GM21619 (cell line): ENCODE measurements around the gene CALM3.

Experiments used
- ATAC-seq: cut with Tn5 transposase; IDR thresholded peaks from one replicate; pipeline ENCODE4 v1.9.1; 2021; ENCODE audit not compliant: unreplicated experiment

Gene CALM3

DNA sequence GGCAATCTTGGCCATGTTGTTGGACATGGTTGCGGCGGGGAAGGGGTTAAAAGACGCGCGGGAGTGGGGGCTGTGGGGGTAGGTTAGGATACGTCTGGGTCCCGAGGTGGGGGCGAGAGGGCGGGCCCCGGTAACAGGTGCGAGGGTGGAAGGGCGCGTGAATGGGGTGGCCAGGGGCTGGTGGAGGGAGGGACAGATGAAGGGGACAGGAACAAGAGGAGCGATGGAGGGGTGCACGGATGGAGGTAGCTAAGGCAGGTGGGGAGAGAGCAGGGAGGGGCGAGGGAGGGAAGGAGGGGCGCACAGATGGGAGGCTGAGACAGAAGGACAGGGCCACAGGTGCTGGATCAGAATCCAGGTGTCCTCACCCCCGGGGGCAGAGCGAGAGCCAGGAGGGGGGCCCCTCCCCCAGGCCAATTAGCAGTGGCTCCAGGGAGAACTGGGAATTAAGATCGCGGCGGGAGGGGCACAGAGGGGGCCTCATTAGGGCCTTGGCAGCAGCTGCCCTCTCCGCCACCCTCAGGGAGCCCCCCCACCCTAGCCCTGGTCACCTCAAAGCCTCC, 33.6 kb downstream of the CALM3 start:
- no peak for ATAC-seq

DNA sequence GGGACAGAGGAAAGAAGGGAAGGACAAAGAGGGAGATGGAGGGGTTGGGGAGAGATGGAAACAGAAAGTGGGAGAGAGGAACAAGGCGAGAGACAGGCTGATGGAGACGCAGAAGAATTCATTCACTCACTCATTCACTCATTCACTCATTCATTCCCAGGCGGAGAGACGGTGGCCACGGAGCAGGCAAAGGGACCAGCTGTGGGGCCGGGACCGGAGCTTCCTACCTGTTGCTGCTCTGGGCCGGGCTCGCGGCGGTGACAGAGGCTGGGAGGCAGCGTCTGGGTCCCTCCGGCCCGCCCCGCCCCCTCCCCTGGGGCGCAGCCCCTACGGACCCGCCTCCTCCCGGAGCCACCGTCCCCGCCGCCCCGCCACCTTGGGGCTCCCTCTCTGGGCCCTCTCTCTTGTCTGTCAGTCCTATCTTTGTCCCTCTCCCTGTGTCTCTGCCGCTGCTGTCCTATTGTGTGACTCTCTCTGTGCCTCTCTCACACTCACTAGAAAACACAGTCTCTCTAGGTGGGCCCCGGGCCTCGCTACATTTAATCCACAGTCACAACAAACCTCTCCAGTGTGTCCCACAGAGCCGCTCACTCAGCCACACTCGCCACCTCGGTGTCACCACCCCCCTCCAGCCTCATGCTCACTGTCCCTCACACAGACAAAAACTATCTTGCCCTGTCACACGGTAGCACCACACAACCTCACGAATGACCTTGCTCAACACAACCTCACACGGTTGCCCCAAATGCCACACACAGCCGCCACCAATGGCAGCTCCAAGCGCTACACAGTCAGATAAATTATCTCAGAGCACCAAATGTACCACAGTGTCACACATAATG, 35.0 kb downstream of the CALM3 start, which contains the start of gene GNG8:
GNG8 (minus strand) TSS at position 283 of the 842 bp plus-strand sequence. CDS start 1,520 bp downstream, outside the sequence.
- no peak for ATAC-seq

DNA sequence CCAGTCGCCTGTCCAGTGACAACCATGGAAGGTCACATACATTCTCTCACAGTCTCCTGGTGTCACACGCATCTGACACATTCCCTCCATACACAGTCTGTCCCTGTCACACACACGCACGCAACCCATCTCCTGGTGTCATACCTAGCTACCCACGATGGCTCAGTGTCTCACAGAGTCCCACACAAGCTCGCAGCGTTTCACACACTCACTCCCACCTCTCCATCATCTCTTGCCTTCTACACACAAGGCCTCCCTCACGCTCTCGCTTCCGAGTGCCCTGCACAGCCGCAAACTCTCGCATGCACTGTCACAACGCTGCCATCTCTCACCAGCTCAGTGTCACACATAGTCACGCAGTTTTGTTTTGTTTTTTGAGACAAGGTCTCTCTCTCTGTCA, 36.1 kb downstream of the CALM3 start:
- ATAC-seq = no peak

DNA sequence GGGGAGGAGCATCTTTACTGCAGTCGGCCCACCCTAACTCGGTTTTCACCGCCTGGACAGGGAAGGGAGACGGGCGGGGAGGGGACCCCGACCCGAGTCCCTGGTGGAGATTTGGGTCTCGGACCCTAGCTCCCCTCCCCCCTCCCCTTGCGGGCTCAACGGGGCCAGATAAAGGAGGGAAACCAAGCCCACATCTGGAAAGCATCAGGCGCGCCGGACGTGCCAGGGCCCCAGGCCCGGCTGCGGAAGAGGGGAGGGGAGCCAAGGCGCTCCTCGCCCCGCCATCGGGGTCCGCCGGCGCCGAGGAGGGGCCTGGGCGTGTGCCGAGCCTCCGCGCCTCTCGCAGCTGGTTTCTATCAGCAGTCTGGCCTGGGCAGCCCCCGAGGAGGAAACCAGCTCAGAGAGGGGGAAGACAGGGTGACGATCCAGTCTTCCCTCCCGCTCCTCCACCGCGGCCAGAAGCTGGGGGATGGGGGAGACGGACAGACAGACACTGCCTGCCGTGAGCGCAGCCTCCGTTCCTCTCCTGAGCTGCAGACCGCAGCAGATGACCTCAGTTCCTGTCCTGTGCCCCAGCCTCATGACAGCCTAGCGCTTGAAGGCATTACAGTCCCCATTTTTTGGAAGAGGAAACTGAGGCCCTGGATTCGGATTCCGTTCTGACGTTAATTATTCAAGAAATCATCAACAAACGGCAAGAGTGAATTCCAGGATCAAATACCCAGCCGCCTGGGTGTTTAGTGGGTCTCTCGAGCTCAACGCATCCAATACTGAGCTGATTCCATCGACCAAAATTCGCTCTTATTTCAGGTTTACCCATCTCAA, 38.4 kb downstream of the CALM3 start:
- no peak for ATAC-seq

DNA sequence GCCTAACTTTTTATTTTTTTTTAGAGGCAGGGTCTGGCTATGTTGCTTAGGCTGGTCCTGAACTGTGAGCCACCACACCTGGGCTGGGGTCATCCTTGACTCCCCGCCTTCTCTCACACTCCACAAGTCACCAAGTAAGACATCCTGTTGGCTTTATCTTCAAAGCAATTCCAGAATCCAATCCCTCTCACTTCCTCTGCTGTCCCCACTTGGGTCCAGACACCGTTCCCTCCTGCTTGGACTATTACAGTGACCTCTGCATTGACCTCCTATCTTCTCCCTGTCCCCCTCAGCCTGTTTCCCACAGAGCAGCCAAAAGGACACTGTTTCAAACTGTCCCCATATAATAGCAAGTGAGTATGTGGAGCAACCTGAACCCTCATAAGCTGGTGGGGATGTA, 39.5 kb downstream of the CALM3 start:
- ATAC-seq = no peak

DNA sequence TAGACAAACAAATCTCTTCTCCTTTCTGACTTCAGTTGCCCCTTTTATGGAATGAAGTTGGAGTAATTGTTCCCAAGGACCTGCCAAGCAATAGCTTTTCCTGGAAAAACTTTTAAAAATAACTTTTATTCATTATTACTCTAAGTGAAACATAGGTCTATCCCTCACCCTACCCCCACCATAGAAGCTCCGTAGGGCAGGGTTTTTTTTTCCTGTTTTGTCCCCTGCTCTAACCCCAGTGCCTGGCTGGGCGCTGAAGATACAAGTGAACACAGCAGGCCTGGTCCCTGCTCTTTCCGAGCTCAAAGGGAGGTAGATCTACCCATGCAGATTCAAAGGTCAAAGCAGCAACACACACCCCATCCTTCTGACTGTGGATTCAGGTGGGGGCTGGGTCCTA, 43.6 kb downstream of the CALM3 start:
- no peak for ATAC-seq

DNA sequence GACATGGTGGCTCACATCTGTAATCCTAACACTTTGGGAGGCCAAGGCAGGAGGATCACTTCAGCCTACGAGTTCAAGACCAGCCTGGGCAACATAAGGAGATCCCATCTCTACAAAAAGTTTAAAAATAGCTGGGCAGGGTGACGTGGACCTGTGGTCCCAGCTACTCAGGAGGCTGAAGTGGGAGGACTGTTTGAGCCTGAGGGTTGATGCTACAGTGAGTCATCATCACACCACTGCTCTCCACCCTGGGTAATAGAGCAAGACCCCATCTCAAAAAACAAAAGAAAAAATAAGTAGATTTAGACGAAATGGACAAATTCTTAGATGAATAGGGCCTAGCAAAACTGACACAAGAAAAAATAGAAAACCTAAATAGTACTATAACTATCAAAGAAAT, 45.3 kb downstream of the CALM3 start:
- ATAC-seq = no peak

DNA sequence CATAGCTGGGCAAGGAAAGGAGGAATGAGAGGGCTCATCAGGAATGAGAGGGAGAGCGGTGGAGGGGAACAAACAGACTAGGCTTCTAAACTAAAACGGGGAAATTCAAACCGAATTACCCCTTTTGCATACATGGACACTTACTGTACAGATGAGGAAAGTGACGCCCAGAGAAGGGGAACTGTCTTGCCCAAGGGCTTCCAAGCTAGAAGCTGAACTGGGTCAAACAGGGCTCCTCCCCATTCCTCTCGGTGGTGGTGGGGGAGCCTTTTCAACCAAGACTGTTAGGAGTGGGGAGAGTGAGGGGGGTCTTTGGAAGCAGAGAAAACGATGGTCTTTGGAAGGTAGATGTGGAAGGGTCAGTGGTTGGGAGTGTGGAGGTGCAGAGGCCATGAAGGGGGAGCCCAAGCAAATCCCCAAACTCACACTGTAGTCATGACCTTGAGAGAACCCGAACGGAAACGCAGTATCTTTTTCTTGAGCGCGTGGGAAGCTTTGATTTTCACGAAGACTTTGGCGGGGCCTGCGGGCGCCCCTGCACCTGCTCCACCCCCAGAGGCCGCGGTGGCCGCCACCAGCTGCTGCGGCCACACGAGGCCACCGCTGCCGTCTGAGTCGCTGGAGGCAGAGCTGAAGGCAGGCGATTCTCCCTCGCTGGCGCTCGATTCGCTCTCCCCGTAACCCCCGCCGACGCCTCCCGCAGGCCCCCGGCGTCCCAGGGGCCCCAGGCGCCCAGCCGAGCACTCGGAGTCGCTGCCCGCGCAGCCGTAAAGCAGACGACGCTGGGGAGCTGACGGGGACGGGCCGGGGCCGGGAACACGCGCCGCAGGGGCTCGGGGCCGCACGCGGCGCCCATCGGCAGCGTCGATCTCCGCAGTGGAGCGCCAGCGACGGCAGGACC, 47.2 kb downstream of the CALM3 start:
- no peak for ATAC-seq

DNA sequence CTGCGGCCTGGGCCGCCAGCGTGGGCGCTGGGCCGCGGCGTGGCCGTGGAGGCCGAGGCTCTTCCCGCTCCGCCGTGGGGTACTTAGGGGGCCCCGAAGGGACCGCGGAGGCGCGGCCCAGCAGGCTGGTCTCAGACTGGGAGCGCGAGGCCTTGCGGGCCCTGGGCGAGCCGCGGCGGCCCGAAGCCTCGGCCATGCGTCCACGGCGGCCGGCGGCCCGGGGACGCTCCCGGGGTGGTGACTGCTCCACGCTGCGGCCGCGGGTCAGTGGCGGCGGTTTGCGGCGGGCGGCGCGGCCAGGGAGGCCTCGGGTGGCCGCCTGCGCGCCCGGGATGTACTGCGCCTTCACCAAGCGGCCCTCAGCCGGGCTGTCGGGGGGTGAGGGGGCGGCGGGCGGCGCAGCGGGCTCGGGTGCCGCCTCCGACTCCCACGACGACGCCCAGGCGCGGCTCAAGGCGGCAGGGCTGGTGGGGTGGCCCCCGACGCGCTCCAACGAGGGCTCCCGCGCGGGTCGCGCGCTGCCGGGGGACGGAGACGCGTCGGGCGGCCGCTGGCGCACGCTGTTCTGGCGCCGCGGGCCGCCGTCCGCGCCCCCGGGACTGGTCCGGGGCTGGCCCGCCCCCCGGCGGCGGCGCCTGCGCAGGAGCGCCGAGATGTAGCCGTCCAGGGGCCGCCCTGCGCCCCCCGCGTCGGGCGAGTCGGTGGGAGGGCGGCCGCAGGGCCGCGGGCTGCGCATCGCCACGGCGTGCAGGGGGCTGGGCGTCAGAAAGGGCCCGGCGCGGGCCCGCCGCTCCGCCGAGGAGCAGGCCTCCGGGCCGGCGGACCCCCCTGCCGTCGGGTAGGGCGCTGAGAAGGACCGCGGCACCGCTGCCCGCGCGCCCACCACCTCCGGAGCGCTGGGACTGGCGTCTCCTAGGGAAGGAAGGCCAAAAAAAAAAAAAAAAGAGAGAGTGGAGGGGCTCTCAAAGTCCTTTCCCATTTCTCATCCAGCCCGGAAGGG, 48.1 kb downstream of the CALM3 start:
- no peak for ATAC-seq

DNA sequence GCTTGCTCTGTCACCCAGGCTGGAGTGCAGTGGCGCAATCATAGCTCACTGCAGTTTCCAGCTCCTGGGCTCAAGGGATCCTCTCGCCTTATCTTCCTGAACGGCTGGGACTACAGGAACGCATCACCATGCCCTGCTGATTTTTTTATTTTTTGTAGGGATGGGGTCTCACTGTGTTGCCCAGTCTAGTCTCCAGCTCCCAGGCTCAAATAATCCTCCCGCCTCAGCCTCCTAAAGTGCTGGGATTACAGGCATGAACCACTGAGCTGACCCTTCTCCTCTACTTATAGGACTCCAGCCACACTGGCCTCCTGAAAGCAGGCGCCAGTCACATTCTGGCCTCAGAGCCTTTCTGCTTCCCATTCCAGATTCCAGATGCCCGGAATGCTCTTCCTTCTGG, 49.3 kb downstream of the CALM3 start:
- ATAC-seq = no peak

DNA sequence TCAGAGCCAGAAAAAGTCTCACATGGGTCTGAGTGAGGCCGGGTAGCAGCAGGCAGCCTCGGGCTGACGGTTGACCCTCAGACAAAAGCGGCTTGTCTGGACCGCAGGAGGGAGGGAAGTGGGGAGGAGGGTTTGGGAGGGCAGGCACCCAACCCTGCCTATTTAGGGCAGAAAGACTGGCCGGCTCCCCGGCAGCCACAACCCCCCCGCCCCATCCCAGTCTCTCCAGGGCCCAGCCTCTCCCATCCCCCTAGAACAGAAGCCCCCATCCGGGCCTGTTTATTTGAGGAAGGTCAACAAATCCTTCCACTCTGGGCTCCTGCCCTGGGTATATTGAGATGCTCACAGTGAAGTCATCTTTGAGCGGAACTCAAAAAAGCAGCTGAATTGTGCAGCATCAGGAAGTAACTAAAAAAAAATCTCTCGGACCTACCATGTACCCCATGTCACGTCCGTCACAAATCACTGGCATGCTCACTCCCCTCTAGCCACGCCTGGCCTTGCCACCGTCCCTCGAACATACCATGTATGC, 53.6 kb downstream of the CALM3 start:
- no peak for ATAC-seq

DNA sequence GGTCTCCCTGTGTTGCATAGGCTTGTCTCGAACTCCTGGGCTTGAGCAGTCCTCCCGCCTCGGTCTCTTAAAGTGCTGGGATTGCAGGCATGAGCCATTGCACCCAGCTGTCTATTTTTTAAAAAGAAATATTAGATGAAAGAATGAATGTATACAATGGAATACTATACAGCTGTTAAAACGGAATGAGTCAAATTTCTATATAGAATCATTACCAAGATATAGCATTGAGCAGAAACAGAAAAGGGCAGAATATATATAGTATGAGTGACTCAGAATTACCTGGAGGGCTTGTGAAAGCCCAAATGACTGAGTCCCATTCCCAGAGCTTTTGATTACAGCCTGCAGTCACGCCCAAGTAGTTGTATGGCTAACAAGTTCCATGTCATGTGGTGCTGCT, 55.4 kb downstream of the CALM3 start:
- ATAC-seq = no peak

DNA sequence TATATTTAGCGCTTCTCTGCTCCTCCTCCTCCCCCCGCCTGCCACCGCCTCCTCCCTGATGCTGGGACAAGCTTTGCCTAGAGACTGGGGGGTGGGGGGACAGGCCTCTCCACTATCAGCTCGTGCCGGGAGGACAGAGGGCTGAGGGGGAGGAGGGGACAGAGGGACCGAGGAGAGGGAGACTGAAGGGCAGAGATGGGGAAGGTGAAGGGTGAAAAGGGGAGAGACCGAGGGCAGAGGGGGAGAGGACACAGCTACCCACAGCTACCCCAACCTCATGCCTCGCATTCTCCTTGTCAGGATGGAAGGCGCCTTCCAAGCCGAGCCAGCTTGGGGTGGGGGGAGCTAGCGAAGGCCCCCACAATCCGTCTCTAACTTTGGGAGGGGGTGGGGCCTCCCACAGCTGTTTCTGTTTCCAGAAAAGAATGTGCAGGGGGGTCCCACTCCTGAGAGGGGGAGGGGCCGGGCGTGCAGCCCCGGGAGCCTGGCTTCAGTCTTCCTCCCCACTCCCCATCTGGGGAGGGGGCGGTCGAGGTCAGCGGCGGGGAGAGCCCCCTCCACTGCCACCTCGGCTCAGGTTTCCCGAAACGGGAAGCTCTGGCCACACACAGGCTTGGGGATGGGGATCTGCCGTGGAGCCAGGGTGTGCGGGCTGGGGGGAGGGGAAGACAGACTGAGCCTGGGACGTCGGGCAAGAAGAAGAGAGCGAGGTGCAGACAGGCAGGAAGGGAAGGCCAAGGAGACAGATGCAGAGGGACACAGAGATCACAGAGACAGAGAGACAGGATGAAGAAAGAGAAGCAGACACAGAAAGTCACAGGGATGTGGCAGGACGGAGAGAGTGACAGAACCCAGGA, 58.2 kb downstream of the CALM3 start:
- no peak for ATAC-seq

DNA sequence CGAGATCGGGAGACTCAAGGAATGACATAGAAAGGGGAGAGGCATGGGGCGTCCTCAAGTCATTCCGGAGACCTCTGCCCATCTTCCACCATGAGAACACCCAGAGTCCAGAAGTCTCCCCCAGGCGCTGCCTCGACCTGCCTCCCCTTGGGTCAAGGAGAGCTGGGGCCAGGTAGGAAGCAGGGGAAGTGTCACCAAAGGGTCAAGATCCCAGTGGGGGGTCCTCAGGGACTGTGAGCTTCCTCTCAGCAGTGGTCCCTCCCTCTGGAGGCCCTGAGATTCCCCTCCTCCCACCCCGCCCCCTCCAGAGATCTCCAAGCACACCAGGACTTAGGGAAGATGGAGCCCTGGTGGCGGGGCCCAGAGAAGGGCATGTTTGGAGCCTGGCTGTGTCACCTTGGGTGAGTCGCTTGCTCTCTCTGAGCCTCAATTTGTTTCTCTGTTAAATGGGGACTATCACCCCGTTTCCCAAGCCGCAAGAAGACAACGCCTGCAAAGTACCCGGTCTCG, 58.9 kb downstream of the CALM3 start:
- ATAC-seq = no peak
